ENCODE results near the gene EFNB2.

The EFNB2 gene

GRCh38 chr13:106449096-106449495, 86.4 kb downstream of the EFNB2 start:
- no peak for DNase-seq (ENCODE audit: low spot score)

GRCh38 chr13:106445996-106446395, 89.5 kb downstream of the EFNB2 start:
- DNase-seq (ENCODE audit: low spot score) = no peak

GRCh38 chr13:106443607-106444322, 91.7 kb downstream of the EFNB2 start:
- DNase-seq (ENCODE audit: low spot score) = no peak

GRCh38 chr13:106440866-106441265, 94.6 kb downstream of the EFNB2 start:
- DNase-seq (ENCODE audit: low spot score) = no peak
